IMR-90 (cell line): ENCODE results near the gene UBR1. TPM values are rescaled to one million over a fixed set of nuclear protein-coding genes. Genes with fewer than 3 reads are reported as not detected.

Experiments used
- ATAC-seq: fragments of 200-7000 bp; cut with Tn5 transposase; 2 replicates; pipeline ENCODE4 v1.9.1; 2020; ENCODE audit warnings: low read depth, mild to moderate bottlenecking, moderate library complexity
- BruUV-seq: library from RNA; stranded (reverse); fragments of 400-500 nt; replicated peaks from 2 replicates; lab custom pipeline; 2021; lab: Mats Ljungman, UMichigan
- CTCF ChIA-PET: fragments of 300-600 bp; formaldehyde crosslinking; extraction: SDS; loops from one replicate; lab custom pipeline; 2021; ENCODE audit warnings: antibody characterized with exemption; lab: Yijun Ruan, JAX
- POLR2A ChIA-PET: fragments of 300-600 bp; sonication (Branson Sonifier 250); formaldehyde crosslinking; loops from one replicate; lab custom pipeline; 2022; ENCODE audit warnings: antibody characterized with exemption; ENCODE audit not compliant: unreplicated experiment; lab: Charles Lee
- DNase-seq: peaks from one replicate; pipeline ENCODE4 v3.0.0; 2013
- H2AFZ ChIP-seq: replicated peaks from 2 replicates; pipeline ENCODE3; 2013; ENCODE audit warnings: low read length, mild to moderate bottlenecking; ENCODE audit not compliant: poor library complexity
- H2AK5ac ChIP-seq: 2 replicates; pipeline ENCODE4 v1.6.1; 2013; ENCODE audit warnings: low read depth, low read length, inconsistent platforms
- H2AK9ac ChIP-seq: replicated peaks from 2 replicates; pipeline ENCODE3; 2013; ENCODE audit warnings: mild to moderate bottlenecking, low read depth, low read length, moderate library complexity; ENCODE audit not compliant: poor library complexity
- H2BK120ac ChIP-seq: 2 replicates; pipeline ENCODE4 v1.6.1; 2013; ENCODE audit warnings: low read depth, low read length, inconsistent platforms
- H2BK15ac ChIP-seq: 3 replicates; pipeline ENCODE4 v1.6.1; 2013; ENCODE audit warnings: low read depth, low read length, inconsistent platforms
- H2BK20ac ChIP-seq: 2 replicates; pipeline ENCODE4 v1.6.1; 2013; ENCODE audit warnings: low read depth, mild to moderate bottlenecking, inconsistent platforms, low read length, moderate library complexity
- H2BK5ac ChIP-seq: 2 replicates; pipeline ENCODE4 v1.6.1; 2013; ENCODE audit warnings: mild to moderate bottlenecking, low read depth, low read length, inconsistent platforms; ENCODE audit not compliant: poor library complexity, severe bottlenecking
- H3K14ac ChIP-seq: replicated peaks from 2 replicates; pipeline ENCODE4 v1.6.1; 2013; ENCODE audit warnings: low read depth, low read length, inconsistent platforms
- H3K18ac ChIP-seq: 2 replicates; pipeline ENCODE4 v1.6.1; 2013; ENCODE audit warnings: low read depth, low read length, control low read depth
- H3K23ac ChIP-seq: 2 replicates; pipeline ENCODE4 v1.6.1; 2013; ENCODE audit warnings: low read depth, low read length, inconsistent platforms
- H3K27ac ChIP-seq: 2 replicates; pipeline ENCODE4 v1.5.1; 2013; ENCODE audit warnings: mild to moderate bottlenecking, control low read depth, low read length; ENCODE audit not compliant: insufficient read depth
- H3K27me3 ChIP-seq: 2 replicates; pipeline ENCODE4 v1.6.1; 2013; ENCODE audit warnings: low read length; ENCODE audit not compliant: control insufficient read depth, insufficient read depth
- H3K36me3 ChIP-seq: 2 replicates; pipeline ENCODE4 v1.6.1; 2013; ENCODE audit warnings: low read length, mixed read lengths; ENCODE audit not compliant: control insufficient read depth, insufficient read depth
- H3K4ac ChIP-seq: 2 replicates; pipeline ENCODE4 v1.6.1; 2013; ENCODE audit warnings: low read depth, low read length, inconsistent platforms
- H3K4me1 ChIP-seq: 2 replicates; pipeline ENCODE4 v1.6.1; 2013; ENCODE audit warnings: low read length, mixed read lengths; ENCODE audit not compliant: control insufficient read depth, insufficient read depth
- H3K4me2 ChIP-seq: 2 replicates; pipeline ENCODE4 v1.6.1; 2013; ENCODE audit warnings: low read depth, mild to moderate bottlenecking, control low read depth, low read length, moderate library complexity
- H3K4me3 ChIP-seq: 2 replicates; pipeline ENCODE4 v1.5.1; 2013; ENCODE audit warnings: low read depth, mild to moderate bottlenecking, control low read depth, low read length, moderate library complexity; ENCODE audit not compliant: insufficient read depth
- H3K56ac ChIP-seq: 2 replicates; pipeline ENCODE4 v1.6.1; 2013; ENCODE audit warnings: low read length, inconsistent platforms; ENCODE audit not compliant: insufficient read depth; ENCODE audit errors: extremely low read depth
- H3K79me1 ChIP-seq, 2 experiments: 2 replicates each; pipeline ENCODE4 v1.6.1; 2013; ENCODE audit warnings: low read length in 2 of 2, inconsistent platforms in 1 of 2, low read depth in 1 of 2
- H3K9ac ChIP-seq: 2 replicates; pipeline ENCODE4 v1.6.1; 2013; ENCODE audit warnings: low read depth, low read length, control low read depth
- H3K9me1 ChIP-seq: 2 replicates; pipeline ENCODE4 v1.6.1; 2013; ENCODE audit warnings: low read length, inconsistent platforms; ENCODE audit not compliant: insufficient read depth
- H3K9me3 ChIP-seq: 2 replicates; pipeline ENCODE4 v1.6.1; 2013; ENCODE audit warnings: low read length; ENCODE audit not compliant: control insufficient read depth, insufficient read depth
- H4K20me1 ChIP-seq: 2 replicates; pipeline ENCODE4 v1.6.1; 2013; ENCODE audit warnings: low read length, inconsistent platforms; ENCODE audit not compliant: insufficient read depth
- H4K5ac ChIP-seq: 2 replicates; pipeline ENCODE4 v1.6.1; 2013; ENCODE audit warnings: mild to moderate bottlenecking, low read depth, low read length, control low read depth
- H4K8ac ChIP-seq, 2 experiments: 2 replicates each; pipeline ENCODE4 v1.6.1; 2013; ENCODE audit warnings: low read depth in 2 of 2, low read length in 2 of 2, control low read depth in 1 of 2, inconsistent platforms in 1 of 2
- H4K91ac ChIP-seq: 2 replicates; pipeline ENCODE4 v1.6.1; 2013; ENCODE audit warnings: low read depth, low read length, inconsistent platforms; ENCODE audit not compliant: insufficient read depth
- CEBPB ChIP-seq: IDR thresholded peaks from 2 replicates; pipeline ENCODE4 v1.6.1; 2012; ENCODE audit warnings: low read depth, low read length, improper control_type of control experiment
- MAFK ChIP-seq: IDR thresholded peaks from 2 replicates; pipeline ENCODE4 v1.6.1; 2012; ENCODE audit warnings: low read depth, low read length, improper control_type of control experiment
- RCOR1 ChIP-seq: IDR thresholded peaks from 2 replicates; pipeline ENCODE4 v1.6.1; 2012; ENCODE audit warnings: mild to moderate bottlenecking, low read length, improper control_type of control experiment; ENCODE audit not compliant: insufficient replicate concordance
- SMC3 ChIP-seq: fragments of 150-350 bp; IDR thresholded peaks from 2 replicates; pipeline ENCODE4 v1.6.1; 2016; ENCODE audit warnings: low read depth, mild to moderate bottlenecking, antibody characterized with exemption, low read length, moderate library complexity
- USF2 ChIP-seq: fragments of 150-350 bp; IDR thresholded peaks from 2 replicates; pipeline ENCODE4 v1.6.1; 2017; ENCODE audit warnings: mild to moderate bottlenecking, antibody characterized with exemption, low read length, low read depth
- WGBS, 2 experiments: methylation state at CpG; one replicate each; pipeline versions ENCODE4 v1.1.5 to v1.1.7; 2013; ENCODE audit warnings: missing lambda C conversion rate in 2 of 2; ENCODE audit not compliant: insufficient read length in 1 of 2; ENCODE audit errors: extremely low coverage in 2 of 2; 5-methylcytosine and 5-hydroxymethylcytosine counted together
- dilution Hi-C: fragments of 300-500 bp; cut with HindIII; formaldehyde crosslinking; loops from one replicate; pipeline ENCODE4 v1.14.3; 2018; ENCODE audit warnings: low sequenced_read_pairs; ENCODE audit not compliant: unreplicated experiment
- in situ Hi-C: fragments of 300-500 bp; cut with MboI; formaldehyde crosslinking; loops from 3 replicates; pipeline ENCODE4 v1.14.3; 2019; ENCODE audit warnings: low sequenced_read_pairs, inconsistent platforms, mixed read lengths
- intact Hi-C: fragments of 100-400 bp; cut with micrococcal nuclease; formaldehyde crosslinking; loops from 2 replicates; pipeline ENCODE4 v1.10.0; 2022
- polyA plus RNA-seq, 3 experiments: library from polyadenylated mRNA; depleted of rRNA; stranded (reverse); fragments of >200 nt; gene quantifications; 2 replicates each; pipeline ENCODE4 v1.2.3, GENCODE V29; 2012; ENCODE audit warnings: low replicate concordance in 1 of 3
- total RNA-seq: library from RNA; depleted of rRNA; stranded (reverse); fragments of >200 nt; gene quantifications from 2 replicates; pipeline ENCODE4 v1.2.3, GENCODE V29; 2012
- TF ChIP-seq, protein P1 (sequence below): conservative IDR thresholded peaks from 2 replicates; pipeline ENCODE4 v1.5.1; 2012; ENCODE audit warnings: mild to moderate bottlenecking, low read depth, low read length, improper control_type of control experiment

UBR1 gene
- total and polyA plus RNA-seq, 2 of the 4 experiments (the other 2 are of a cell fraction) = 6.5 to 30.1 TPM

- no peaks in the 10 kb centered on the region for H3K27me3 ChIP-seq
- dilution Hi-C loops = no loop called here
- no peak overlapping the region for H3K27ac ChIP-seq
- peaks cover 1% of the 10 kb centered on the region; the same call in 1 of the 2 replicates for H3K36me3 ChIP-seq
- in situ Hi-C loops = no loop called here
- no peak overlapping the region for H4K91ac ChIP-seq
- H2AK5ac ChIP-seq = no peak overlapping the region
- WGBS, 2 experiments = no CpG with 5 or more reads among the region's 1 CpG
- no peak overlapping the region for H3K4me2 ChIP-seq
- H3K18ac ChIP-seq = no peak overlapping the region
- 0 out of 2 replicates have a peak, but pooled peaks cover 2% of the 10 kb centered on the region for H3K4me1 ChIP-seq
- no peaks in the 10 kb centered on the region for H3K9me3 ChIP-seq
- H3K4me3 ChIP-seq = no peak overlapping the region
- H3K23ac ChIP-seq = no peak overlapping the region
- H3K79me1 ChIP-seq = peaks cover 9 to 25% of the 10 kb centered on the region in 2 experiments
- H4K20me1 ChIP-seq = no peaks in the 10 kb centered on the region
- TF ChIP-seq, protein P1, sequence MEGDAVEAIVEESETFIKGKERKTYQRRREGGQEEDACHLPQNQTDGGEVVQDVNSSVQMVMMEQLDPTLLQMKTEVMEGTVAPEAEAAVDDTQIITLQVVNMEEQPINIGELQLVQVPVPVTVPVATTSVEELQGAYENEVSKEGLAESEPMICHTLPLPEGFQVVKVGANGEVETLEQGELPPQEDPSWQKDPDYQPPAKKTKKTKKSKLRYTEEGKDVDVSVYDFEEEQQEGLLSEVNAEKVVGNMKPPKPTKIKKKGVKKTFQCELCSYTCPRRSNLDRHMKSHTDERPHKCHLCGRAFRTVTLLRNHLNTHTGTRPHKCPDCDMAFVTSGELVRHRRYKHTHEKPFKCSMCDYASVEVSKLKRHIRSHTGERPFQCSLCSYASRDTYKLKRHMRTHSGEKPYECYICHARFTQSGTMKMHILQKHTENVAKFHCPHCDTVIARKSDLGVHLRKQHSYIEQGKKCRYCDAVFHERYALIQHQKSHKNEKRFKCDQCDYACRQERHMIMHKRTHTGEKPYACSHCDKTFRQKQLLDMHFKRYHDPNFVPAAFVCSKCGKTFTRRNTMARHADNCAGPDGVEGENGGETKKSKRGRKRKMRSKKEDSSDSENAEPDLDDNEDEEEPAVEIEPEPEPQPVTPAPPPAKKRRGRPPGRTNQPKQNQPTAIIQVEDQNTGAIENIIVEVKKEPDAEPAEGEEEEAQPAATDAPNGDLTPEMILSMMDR = no peak
- TF ChIP-seq CEBPB (no peak), MAFK (no peak), SMC3 (no peak), USF2 (no peak), RCOR1 (no peak)
- DNase-seq = no peak
- H3K9ac ChIP-seq = no peak overlapping the region
- H3K4ac ChIP-seq = no peak overlapping the region
- ATAC-seq = no peak
- POLR2A ChIA-PET = no interaction called here
- H4K8ac ChIP-seq = no peak overlapping the region
- no peak overlapping the region for H2BK20ac ChIP-seq
- no peaks in the 10 kb centered on the region for H3K9me1 ChIP-seq
- CTCF ChIA-PET = no interaction called here
- no peak overlapping the region for H4K5ac ChIP-seq
- no peak overlapping the region for H2BK15ac ChIP-seq
- H2AK9ac ChIP-seq = no peak overlapping the region
- intact Hi-C loops = no loop called here
- H3K14ac ChIP-seq = no peak overlapping the region
- H3K56ac ChIP-seq = no peak overlapping the region
- no peak overlapping the region for H2BK120ac ChIP-seq
- no peak overlapping the region for H2BK5ac ChIP-seq
- BruUV-seq = no TSS peak
- H2AFZ ChIP-seq = no peak overlapping the region
These were observed 1.9 kb upstream of the UBR1 start for GRCh38 chr15:43107751-43108150.
